ENCODE data around the gene DGUOK. TPM values are rescaled to one million over a fixed set of nuclear protein-coding genes. Genes with fewer than 3 reads are reported as not detected.

Gene DGUOK
- total and polyA plus RNA-seq, 2 experiments from 2014 or later, result 50.9 to 116 TPM

DNA sequence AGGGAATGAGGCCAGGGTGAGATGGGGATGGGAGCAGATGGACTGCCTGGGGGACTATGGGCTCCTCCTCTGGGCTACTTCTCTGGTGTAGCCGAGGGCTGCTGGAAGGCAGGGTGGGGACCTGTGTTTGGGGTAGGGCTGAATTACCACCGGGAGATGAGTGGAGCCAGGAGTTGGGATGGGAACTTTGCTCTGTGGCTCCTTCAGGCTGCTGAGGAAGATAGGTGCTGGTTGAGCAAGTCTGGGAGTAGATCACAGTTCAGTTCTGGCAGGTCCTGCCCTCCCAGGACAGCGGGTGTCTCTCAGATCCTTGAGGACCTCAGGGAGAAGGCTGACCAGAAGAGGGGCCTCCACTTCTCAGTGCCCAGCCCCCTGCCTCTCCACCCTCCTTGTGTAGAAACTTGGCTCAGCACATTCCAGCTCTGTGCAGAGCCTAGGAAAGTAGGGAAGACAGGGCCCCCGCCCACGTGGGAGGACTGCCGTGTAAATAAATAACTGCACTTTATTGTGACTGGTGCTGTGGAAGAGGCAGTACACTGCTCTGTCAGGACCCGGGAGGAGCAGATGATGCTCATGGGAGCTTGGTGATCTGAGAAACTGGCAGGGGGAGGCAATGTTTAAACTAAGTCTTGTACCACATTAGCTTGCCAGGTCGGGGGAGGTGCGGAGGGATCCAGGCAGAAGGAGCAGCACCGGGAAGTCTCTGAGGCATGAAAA is 73.4 kb downstream of the DGUOK start:
- H2AFZ ChIP-seq, result no peak overlapping the region
- no peak overlapping the region for H3K4me3 ChIP-seq
- H3K4me2 ChIP-seq (ENCODE audit: unreplicated experiment), result no peak overlapping the region
- peaks cover 13% of the 10 kb centered on the region; the same call in 1 of the 2 replicates for H3F3A ChIP-seq (ENCODE audit: insufficient read depth)
- in situ Hi-C loops (cut with MboI), result no loop called here
- H3K9ac ChIP-seq, result no peak overlapping the region
- no peaks in the 10 kb centered on the region for H4K20me1 ChIP-seq (ENCODE audit: insufficient read depth)
- H3K9me2 ChIP-seq (ENCODE audit: insufficient read depth), result no peaks in the 10 kb centered on the region
- H3K27me3 ChIP-seq (replicated peaks; ENCODE audit: insufficient read depth), result no peaks in the 10 kb centered on the region
- 38 to 45% methylated on average over 10 of the region's 10 CpGs for WGBS, 2 experiments (ENCODE audit: low coverage in 1 of 2, low lambda C conversion rate in 2 of 2, missing lambda C conversion rate in 2 of 2)
- peaks cover 20% of the 10 kb centered on the region for H3K4me1 ChIP-seq (ENCODE audit: insufficient read depth)
- peak; percentile 61 for DNase-seq
- no peak overlapping the region for H3K27ac ChIP-seq
- H3K36me3 ChIP-seq (ENCODE audit: low read depth), result no peaks in the 10 kb centered on the region
- peaks cover 11% of the 10 kb centered on the region; the same call in 1 of the 2 replicates for H3K79me2 ChIP-seq (ENCODE audit: insufficient read depth)
- no peaks in the 10 kb centered on the region for H3K9me3 ChIP-seq (ENCODE audit: low read depth)
- TF ChIP-seq EZH2 (IDR thresholded peaks at IDR 0.05; ENCODE audit: insufficient read depth, poor library complexity, severe bottlenecking) (no peak), EZH2phosphoT487 (IDR thresholded peaks at IDR 0.05; ENCODE audit: insufficient read depth, low read depth) (no peak)

DNA sequence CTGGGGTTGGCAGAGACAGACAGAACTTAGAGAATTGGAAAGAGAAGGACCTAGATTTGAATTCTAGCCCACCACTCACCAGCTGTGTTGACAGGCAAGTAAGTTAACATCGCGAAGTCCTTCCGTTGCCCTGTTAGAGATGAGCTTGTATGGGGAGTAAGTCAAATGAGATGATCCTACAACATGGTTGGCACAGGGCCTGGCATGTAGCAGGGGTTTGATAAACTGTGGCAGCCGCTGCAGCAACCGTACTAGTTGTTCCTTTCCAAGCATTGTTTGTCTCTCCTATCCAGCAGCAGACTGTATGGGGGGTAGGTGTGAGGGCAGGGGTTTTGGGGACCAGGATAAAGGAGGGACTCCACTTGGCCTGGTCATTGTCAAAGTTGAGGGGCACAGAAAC is 74.0 kb downstream of the DGUOK start:
- H3K36me3 ChIP-seq (ENCODE audit: low read depth), result no peaks in the 10 kb centered on the region
- peaks cover 13% of the 10 kb centered on the region; the same call in 1 of the 2 replicates for H3F3A ChIP-seq (ENCODE audit: insufficient read depth)
- no peaks in the 10 kb centered on the region for H4K20me1 ChIP-seq (ENCODE audit: insufficient read depth)
- H2AFZ ChIP-seq, result no peak overlapping the region
- TF ChIP-seq EZH2 (IDR thresholded peaks at IDR 0.05; ENCODE audit: insufficient read depth, poor library complexity, severe bottlenecking), result no peak
- no peak for TF ChIP-seq EZH2phosphoT487 (IDR thresholded peaks at IDR 0.05; ENCODE audit: insufficient read depth, low read depth)
- no peaks in the 10 kb centered on the region for H3K9me2 ChIP-seq (ENCODE audit: insufficient read depth)
- WGBS, 2 experiments (ENCODE audit: low coverage in 1 of 2, low lambda C conversion rate in 2 of 2, missing lambda C conversion rate in 2 of 2), result 69 to 76% methylated on average over 5 of the region's 5 CpGs
- H3K4me3 ChIP-seq, result no peak overlapping the region
- H3K27me3 ChIP-seq (replicated peaks; ENCODE audit: insufficient read depth), result no peaks in the 10 kb centered on the region
- H3K9me3 ChIP-seq (ENCODE audit: low read depth), result no peaks in the 10 kb centered on the region
- no peak for DNase-seq
- H3K4me1 ChIP-seq (ENCODE audit: insufficient read depth), result peaks cover 22% of the 10 kb centered on the region
- in situ Hi-C loops (cut with MboI), result no loop called here
- H3K79me2 ChIP-seq (ENCODE audit: insufficient read depth), result peaks cover 17% of the 10 kb centered on the region; the same call in 1 of the 2 replicates
- H3K9ac ChIP-seq, result no peak overlapping the region
- H3K27ac ChIP-seq, result no peak overlapping the region
- H3K4me2 ChIP-seq (ENCODE audit: unreplicated experiment), result no peak overlapping the region

DNA sequence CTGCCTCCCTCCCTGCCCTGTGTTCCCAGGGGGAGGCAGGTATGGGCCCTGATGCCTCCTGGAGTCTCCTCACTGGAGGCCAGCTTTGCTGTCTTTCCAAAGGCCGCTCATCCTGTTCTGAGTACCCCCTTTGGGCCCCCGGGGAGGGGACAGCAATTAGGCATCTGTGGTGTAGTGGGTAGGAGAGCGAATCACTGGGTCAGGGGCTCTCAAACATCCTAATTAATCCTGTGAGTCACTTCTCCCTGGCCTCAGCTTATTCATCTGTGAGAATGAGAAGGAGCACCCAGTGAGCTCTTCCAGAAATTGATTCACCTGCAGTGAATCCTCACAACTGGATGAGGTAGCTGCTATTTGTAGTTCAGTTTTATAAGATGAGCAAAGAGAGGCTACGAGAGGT is 74.4 kb downstream of the DGUOK start:
- peaks cover 26% of the 10 kb centered on the region for H3K4me1 ChIP-seq (ENCODE audit: insufficient read depth)
- no peaks in the 10 kb centered on the region for H4K20me1 ChIP-seq (ENCODE audit: insufficient read depth)
- DNase-seq, result peak; percentile 39
- H3K9me3 ChIP-seq (ENCODE audit: low read depth), result no peaks in the 10 kb centered on the region
- no peaks in the 10 kb centered on the region for H3K36me3 ChIP-seq (ENCODE audit: low read depth)
- TF ChIP-seq EZH2 (IDR thresholded peaks at IDR 0.05; ENCODE audit: insufficient read depth, poor library complexity, severe bottlenecking) (no peak), EZH2phosphoT487 (IDR thresholded peaks at IDR 0.05; ENCODE audit: insufficient read depth, low read depth) (no peak)
- no peaks in the 10 kb centered on the region for H3K27me3 ChIP-seq (replicated peaks; ENCODE audit: insufficient read depth)
- H3K9me2 ChIP-seq (ENCODE audit: insufficient read depth), result no peaks in the 10 kb centered on the region
- peaks cover 13% of the 10 kb centered on the region; the same call in 1 of the 2 replicates for H3F3A ChIP-seq (ENCODE audit: insufficient read depth)
- no peak overlapping the region for H3K27ac ChIP-seq
- in situ Hi-C loops (cut with MboI), result no loop called here
- H3K4me3 ChIP-seq, result no peak overlapping the region
- 59 to 63% methylated on average over 4 of the region's 4 CpGs for WGBS, 2 experiments (ENCODE audit: low coverage in 1 of 2, low lambda C conversion rate in 2 of 2, missing lambda C conversion rate in 2 of 2)
- no peak overlapping the region for H3K4me2 ChIP-seq (ENCODE audit: unreplicated experiment)
- no peak overlapping the region for H2AFZ ChIP-seq
- H3K79me2 ChIP-seq (ENCODE audit: insufficient read depth), result peaks cover 22% of the 10 kb centered on the region
- H3K9ac ChIP-seq, result no peak overlapping the region

- H3K36me3 ChIP-seq (ENCODE audit: low read depth), result no peaks in the 10 kb centered on the region
- peaks cover 26% of the 10 kb centered on the region for H3K79me2 ChIP-seq (ENCODE audit: insufficient read depth)
- DNase-seq, result no peak
- no peaks in the 10 kb centered on the region for H4K20me1 ChIP-seq (ENCODE audit: insufficient read depth)
- H3K4me1 ChIP-seq (ENCODE audit: insufficient read depth), result peaks cover 30% of the 10 kb centered on the region
- no peaks in the 10 kb centered on the region for H3K9me3 ChIP-seq (ENCODE audit: low read depth)
- H3K4me2 ChIP-seq (ENCODE audit: unreplicated experiment), result peak overlapping the region; percentile 6
- no peak for TF ChIP-seq EZH2 (IDR thresholded peaks at IDR 0.05; ENCODE audit: insufficient read depth, poor library complexity, severe bottlenecking)
- no peak for TF ChIP-seq EZH2phosphoT487 (IDR thresholded peaks at IDR 0.05; ENCODE audit: insufficient read depth, low read depth)
- H3K4me3 ChIP-seq, result peak overlapping the region; percentile 87
- no peak overlapping the region for H3K9ac ChIP-seq
- H3F3A ChIP-seq (ENCODE audit: insufficient read depth), result peaks cover 13% of the 10 kb centered on the region; the same call in 1 of the 2 replicates
- in situ Hi-C loops (cut with MboI), result no loop called here
- H3K9me2 ChIP-seq (ENCODE audit: insufficient read depth), result no peaks in the 10 kb centered on the region
- H2AFZ ChIP-seq, result no peak overlapping the region
- WGBS, 2 experiments (ENCODE audit: low coverage in 1 of 2, low lambda C conversion rate in 2 of 2, missing lambda C conversion rate in 2 of 2), result 21 to 22% methylated on average over 18 to 24 of the region's 24 CpGs
- no peak overlapping the region for H3K27ac ChIP-seq
- H3K27me3 ChIP-seq (replicated peaks; ENCODE audit: insufficient read depth), result no peaks in the 10 kb centered on the region
These were observed 75.3 kb downstream of the DGUOK start for GRCh38 chr2:74001781-74002504.
